HEK293 (cell line): ENCODE data around the gene POLR2H.

Source experiments
- BCL11B ChIP-seq: fragments of 450-650 bp; formaldehyde crosslinking; IDR thresholded peaks from 2 replicates; pipeline ENCODE4 v1.5.1; 2016; ENCODE audit warnings: low read depth, missing biosample characterization, missing genetic modification characterization
- GFI1B ChIP-seq: fragments of 450-650 bp; formaldehyde crosslinking; IDR thresholded peaks from 2 replicates; pipeline ENCODE4 v1.5.1; 2016; ENCODE audit warnings: missing biosample characterization, missing genetic modification characterization
- KLF1 ChIP-seq: fragments of 450-650 bp; formaldehyde crosslinking; IDR thresholded peaks from 2 replicates; pipeline ENCODE4 v1.5.1; 2016; ENCODE audit warnings: missing biosample characterization, missing genetic modification characterization
- SP7 ChIP-seq: fragments of 450-650 bp; formaldehyde crosslinking; IDR thresholded peaks from 2 replicates; pipeline ENCODE4 v1.5.1; 2016; ENCODE audit warnings: missing biosample characterization, missing genetic modification characterization
- WT1 ChIP-seq: fragments of 450-650 bp; formaldehyde crosslinking; IDR thresholded peaks from 2 replicates; pipeline ENCODE4 v1.5.1; 2016; ENCODE audit warnings: missing biosample characterization, missing genetic modification characterization
- ZBTB20 ChIP-seq: fragments of 450-650 bp; formaldehyde crosslinking; IDR thresholded peaks from 2 replicates; pipeline ENCODE4 v1.5.1; 2016; ENCODE audit warnings: missing biosample characterization, missing genetic modification characterization
- ZEB2 ChIP-seq: fragments of 450-650 bp; formaldehyde crosslinking; IDR thresholded peaks from 2 replicates; pipeline ENCODE4 v1.5.1; 2016; ENCODE audit warnings: missing biosample characterization, missing genetic modification characterization
- ZNF121 ChIP-seq: fragments of 450-650 bp; formaldehyde crosslinking; IDR thresholded peaks from 2 replicates; pipeline ENCODE4 v1.5.1; 2016; ENCODE audit warnings: missing biosample characterization, missing genetic modification characterization
- ZNF19 ChIP-seq: fragments of 450-650 bp; formaldehyde crosslinking; IDR thresholded peaks from 2 replicates; pipeline ENCODE4; 2016; ENCODE audit warnings: missing biosample characterization, missing genetic modification characterization, low read depth
- ZNF211 ChIP-seq: fragments of 450-650 bp; formaldehyde crosslinking; IDR thresholded peaks from 2 replicates; pipeline ENCODE4 v1.5.1; 2016; ENCODE audit warnings: low read depth, missing biosample characterization, missing genetic modification characterization
- ZNF24 ChIP-seq: fragments of 450-650 bp; formaldehyde crosslinking; IDR thresholded peaks from 2 replicates; pipeline ENCODE4 v1.5.1; 2016; ENCODE audit warnings: missing biosample characterization, missing genetic modification characterization
- ZNF266 ChIP-seq: fragments of 450-650 bp; formaldehyde crosslinking; IDR thresholded peaks from 2 replicates; pipeline ENCODE4 v1.5.1; 2016; ENCODE audit warnings: missing biosample characterization, missing genetic modification characterization, low read depth
- ZNF366 ChIP-seq: fragments of 450-650 bp; formaldehyde crosslinking; conservative IDR thresholded peaks from 2 replicates; pipeline ENCODE4 v1.5.1; 2016; ENCODE audit warnings: missing biosample characterization, missing genetic modification characterization
- ZNF561 ChIP-seq: fragments of 450-650 bp; IDR thresholded peaks from 2 replicates; pipeline ENCODE4 v1.5.1; 2018; ENCODE audit warnings: missing biosample characterization, missing genetic modification characterization, borderline replicate concordance
- ZNF600 ChIP-seq: fragments of 450-650 bp; formaldehyde crosslinking; IDR thresholded peaks from 2 replicates; pipeline ENCODE4 v1.5.1; 2016; ENCODE audit warnings: missing biosample characterization, missing genetic modification characterization
- ZNF701 ChIP-seq: fragments of 450-650 bp; formaldehyde crosslinking; IDR thresholded peaks from 2 replicates; pipeline ENCODE4 v1.5.1; 2016; ENCODE audit warnings: missing biosample characterization, missing genetic modification characterization
- ZSCAN16 ChIP-seq: fragments of 450-650 bp; formaldehyde crosslinking; IDR thresholded peaks from 2 replicates; pipeline ENCODE4 v1.5.1; 2016; ENCODE audit warnings: missing biosample characterization, missing genetic modification characterization
- TF ChIP-seq, protein P1 (sequence below): IDR thresholded peaks from 2 replicates; pipeline ENCODE4 v1.6.1; 2011; ENCODE audit warnings: mild to moderate bottlenecking, low read depth, low read length, borderline replicate concordance
- TF ChIP-seq, protein P2 (sequence below): fragments of 450-650 bp; formaldehyde crosslinking; IDR thresholded peaks from 2 replicates; pipeline ENCODE4 v1.5.1; 2016; ENCODE audit warnings: missing biosample characterization, missing genetic modification characterization
- TF ChIP-seq, protein P3 (sequence below): fragments of 450-650 bp; formaldehyde crosslinking; IDR thresholded peaks from 2 replicates; pipeline ENCODE4 v1.5.1; 2017; ENCODE audit warnings: missing biosample characterization, missing genetic modification characterization
- TF ChIP-seq, protein P4 (sequence below): fragments of 450-650 bp; formaldehyde crosslinking; IDR thresholded peaks from 2 replicates; pipeline ENCODE4 v1.5.1; 2016; ENCODE audit warnings: missing biosample characterization, missing genetic modification characterization
- TF ChIP-seq, protein P5 (sequence below): fragments of 450-650 bp; formaldehyde crosslinking; IDR thresholded peaks from 2 replicates; pipeline ENCODE4 v1.5.1; 2016; ENCODE audit warnings: missing biosample characterization, missing genetic modification characterization
- TF ChIP-seq, protein P6 (sequence below): fragments of 450-650 bp; formaldehyde crosslinking; IDR thresholded peaks from 2 replicates; pipeline ENCODE4 v1.5.1; 2017; ENCODE audit warnings: missing biosample characterization, mild to moderate bottlenecking, missing genetic modification characterization, moderate library complexity
- TF ChIP-seq, protein P7 (sequence below): fragments of 450-650 bp; formaldehyde crosslinking; IDR thresholded peaks from 2 replicates; pipeline ENCODE4 v1.5.1; 2016; ENCODE audit warnings: missing biosample characterization, missing genetic modification characterization
- TF ChIP-seq, protein P8 (sequence below): fragments of 450-650 bp; formaldehyde crosslinking; IDR thresholded peaks from 2 replicates; pipeline ENCODE4 v1.5.1; 2017; ENCODE audit warnings: missing biosample characterization, missing genetic modification characterization

Gene POLR2H

DNA sequence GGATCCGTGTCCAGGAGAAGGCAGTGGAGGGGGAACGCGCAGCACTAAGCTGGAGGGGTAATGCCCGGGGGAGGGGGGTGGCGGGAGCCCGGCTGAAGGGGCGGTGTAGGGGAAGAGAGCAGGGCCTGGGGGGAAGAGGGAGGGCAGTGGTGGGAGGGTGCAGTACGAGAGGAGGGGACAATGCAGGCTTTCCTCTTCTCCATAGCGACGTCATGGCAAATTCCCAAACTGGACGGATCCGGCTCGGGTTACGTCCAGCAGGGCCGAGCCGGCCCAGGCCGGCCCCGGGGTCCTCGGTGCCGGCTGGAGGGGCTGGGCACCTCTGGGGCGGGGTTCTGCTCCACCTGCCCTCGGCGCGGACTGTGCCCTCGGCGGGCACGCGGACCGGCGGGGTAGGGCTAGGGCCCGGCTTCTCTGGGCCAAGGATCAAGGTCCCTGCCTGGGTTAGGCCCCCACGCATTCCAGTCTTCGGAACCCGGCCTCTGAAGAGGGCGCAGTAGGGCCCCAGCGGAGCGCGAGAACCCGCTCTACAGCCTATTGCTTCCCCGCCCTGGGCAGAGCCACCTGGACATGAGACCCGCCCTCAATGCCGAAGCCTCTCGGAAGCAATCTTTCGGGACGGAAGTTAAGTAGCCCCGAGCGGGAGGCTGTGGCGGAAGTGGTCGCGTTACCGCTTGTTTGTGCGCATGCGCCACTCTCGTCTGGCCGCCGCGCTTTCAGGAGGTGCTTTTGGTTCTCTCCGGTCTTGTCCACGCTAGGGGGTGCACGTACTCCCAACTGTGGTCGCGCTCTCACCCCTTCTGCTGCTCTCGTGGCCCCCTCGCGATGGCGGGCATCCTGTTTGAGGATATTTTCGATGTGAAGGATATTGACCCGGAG, 1.4 kb downstream of the POLR2H start (continued):
- peak; percentile 14 for TF ChIP-seq ZNF366 (tag by site-specific recombination)
- TF ChIP-seq SP7, result 0 out of 2 replicates have a peak, but pooled peaks have one; percentile 46
- TF ChIP-seq, protein P1, sequence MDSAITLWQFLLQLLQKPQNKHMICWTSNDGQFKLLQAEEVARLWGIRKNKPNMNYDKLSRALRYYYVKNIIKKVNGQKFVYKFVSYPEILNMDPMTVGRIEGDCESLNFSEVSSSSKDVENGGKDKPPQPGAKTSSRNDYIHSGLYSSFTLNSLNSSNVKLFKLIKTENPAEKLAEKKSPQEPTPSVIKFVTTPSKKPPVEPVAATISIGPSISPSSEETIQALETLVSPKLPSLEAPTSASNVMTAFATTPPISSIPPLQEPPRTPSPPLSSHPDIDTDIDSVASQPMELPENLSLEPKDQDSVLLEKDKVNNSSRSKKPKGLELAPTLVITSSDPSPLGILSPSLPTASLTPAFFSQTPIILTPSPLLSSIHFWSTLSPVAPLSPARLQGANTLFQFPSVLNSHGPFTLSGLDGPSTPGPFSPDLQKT, result no peak
- TF ChIP-seq, protein P2, sequence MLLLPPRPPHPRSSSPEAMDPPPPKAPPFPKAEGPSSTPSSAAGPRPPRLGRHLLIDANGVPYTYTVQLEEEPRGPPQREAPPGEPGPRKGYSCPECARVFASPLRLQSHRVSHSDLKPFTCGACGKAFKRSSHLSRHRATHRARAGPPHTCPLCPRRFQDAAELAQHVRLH (tag by site-specific recombination), result no peak
- TF ChIP-seq, protein P3, sequence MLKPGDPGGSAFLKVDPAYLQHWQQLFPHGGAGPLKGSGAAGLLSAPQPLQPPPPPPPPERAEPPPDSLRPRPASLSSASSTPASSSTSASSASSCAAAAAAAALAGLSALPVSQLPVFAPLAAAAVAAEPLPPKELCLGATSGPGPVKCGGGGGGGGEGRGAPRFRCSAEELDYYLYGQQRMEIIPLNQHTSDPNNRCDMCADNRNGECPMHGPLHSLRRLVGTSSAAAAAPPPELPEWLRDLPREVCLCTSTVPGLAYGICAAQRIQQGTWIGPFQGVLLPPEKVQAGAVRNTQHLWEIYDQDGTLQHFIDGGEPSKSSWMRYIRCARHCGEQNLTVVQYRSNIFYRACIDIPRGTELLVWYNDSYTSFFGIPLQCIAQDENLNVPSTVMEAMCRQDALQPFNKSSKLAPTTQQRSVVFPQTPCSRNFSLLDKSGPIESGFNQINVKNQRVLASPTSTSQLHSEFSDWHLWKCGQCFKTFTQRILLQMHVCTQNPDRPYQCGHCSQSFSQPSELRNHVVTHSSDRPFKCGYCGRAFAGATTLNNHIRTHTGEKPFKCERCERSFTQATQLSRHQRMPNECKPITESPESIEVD (tag by site-specific recombination), result no peak
- TF ChIP-seq, protein P4, sequence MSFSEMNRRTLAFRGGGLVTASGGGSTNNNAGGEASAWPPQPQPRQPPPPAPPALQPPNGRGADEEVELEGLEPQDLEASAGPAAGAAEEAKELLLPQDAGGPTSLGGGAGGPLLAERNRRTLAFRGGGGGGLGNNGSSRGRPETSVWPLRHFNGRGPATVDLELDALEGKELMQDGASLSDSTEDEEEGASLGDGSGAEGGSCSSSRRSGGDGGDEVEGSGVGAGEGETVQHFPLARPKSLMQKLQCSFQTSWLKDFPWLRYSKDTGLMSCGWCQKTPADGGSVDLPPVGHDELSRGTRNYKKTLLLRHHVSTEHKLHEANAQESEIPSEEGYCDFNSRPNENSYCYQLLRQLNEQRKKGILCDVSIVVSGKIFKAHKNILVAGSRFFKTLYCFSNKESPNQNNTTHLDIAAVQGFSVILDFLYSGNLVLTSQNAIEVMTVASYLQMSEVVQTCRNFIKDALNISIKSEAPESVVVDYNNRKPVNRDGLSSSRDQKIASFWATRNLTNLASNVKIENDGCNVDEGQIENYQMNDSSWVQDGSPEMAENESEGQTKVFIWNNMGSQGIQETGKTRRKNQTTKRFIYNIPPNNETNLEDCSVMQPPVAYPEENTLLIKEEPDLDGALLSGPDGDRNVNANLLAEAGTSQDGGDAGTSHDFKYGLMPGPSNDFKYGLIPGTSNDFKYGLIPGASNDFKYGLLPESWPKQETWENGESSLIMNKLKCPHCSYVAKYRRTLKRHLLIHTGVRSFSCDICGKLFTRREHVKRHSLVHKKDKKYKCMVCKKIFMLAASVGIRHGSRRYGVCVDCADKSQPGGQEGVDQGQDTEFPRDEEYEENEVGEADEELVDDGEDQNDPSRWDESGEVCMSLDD (tag by site-specific recombination), result peak; percentile 41
- TF ChIP-seq, protein P5, sequence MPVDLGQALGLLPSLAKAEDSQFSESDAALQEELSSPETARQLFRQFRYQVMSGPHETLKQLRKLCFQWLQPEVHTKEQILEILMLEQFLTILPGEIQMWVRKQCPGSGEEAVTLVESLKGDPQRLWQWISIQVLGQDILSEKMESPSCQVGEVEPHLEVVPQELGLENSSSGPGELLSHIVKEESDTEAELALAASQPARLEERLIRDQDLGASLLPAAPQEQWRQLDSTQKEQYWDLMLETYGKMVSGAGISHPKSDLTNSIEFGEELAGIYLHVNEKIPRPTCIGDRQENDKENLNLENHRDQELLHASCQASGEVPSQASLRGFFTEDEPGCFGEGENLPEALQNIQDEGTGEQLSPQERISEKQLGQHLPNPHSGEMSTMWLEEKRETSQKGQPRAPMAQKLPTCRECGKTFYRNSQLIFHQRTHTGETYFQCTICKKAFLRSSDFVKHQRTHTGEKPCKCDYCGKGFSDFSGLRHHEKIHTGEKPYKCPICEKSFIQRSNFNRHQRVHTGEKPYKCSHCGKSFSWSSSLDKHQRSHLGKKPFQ (tag by site-specific recombination), result no peak
- no peak for TF ChIP-seq ZNF24
- TF ChIP-seq KLF1, result peak; percentile 42; the same call in 1 of the 2 replicates
- TF ChIP-seq, protein P6, sequence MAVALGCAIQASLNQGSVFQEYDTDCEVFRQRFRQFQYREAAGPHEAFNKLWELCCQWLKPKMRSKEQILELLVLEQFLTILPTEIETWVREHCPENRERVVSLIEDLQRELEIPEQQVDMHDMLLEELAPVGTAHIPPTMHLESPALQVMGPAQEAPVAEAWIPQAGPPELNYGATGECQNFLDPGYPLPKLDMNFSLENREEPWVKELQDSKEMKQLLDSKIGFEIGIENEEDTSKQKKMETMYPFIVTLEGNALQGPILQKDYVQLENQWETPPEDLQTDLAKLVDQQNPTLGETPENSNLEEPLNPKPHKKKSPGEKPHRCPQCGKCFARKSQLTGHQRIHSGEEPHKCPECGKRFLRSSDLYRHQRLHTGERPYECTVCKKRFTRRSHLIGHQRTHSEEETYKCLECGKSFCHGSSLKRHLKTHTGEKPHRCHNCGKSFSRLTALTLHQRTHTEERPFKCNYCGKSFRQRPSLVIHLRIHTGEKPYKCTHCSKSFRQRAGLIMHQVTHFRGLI (tag by site-specific recombination), result no peak
- TF ChIP-seq ZNF211 (tag by site-specific recombination), result no peak
- TF ChIP-seq ZNF600 (tag by site-specific recombination), result peak; percentile 42; the same call in 1 of the 2 replicates
- TF ChIP-seq ZNF266 (tag by site-specific recombination), result no peak
- no peak for TF ChIP-seq GFI1B (tag by site-specific recombination)
- TF ChIP-seq BCL11B (tag by site-specific recombination), result peak; percentile 28
- TF ChIP-seq ZNF19 (tag by site-specific recombination), result no peak
- TF ChIP-seq ZNF121 (tag by site-specific recombination), result peak; percentile 91
- TF ChIP-seq, protein P7, sequence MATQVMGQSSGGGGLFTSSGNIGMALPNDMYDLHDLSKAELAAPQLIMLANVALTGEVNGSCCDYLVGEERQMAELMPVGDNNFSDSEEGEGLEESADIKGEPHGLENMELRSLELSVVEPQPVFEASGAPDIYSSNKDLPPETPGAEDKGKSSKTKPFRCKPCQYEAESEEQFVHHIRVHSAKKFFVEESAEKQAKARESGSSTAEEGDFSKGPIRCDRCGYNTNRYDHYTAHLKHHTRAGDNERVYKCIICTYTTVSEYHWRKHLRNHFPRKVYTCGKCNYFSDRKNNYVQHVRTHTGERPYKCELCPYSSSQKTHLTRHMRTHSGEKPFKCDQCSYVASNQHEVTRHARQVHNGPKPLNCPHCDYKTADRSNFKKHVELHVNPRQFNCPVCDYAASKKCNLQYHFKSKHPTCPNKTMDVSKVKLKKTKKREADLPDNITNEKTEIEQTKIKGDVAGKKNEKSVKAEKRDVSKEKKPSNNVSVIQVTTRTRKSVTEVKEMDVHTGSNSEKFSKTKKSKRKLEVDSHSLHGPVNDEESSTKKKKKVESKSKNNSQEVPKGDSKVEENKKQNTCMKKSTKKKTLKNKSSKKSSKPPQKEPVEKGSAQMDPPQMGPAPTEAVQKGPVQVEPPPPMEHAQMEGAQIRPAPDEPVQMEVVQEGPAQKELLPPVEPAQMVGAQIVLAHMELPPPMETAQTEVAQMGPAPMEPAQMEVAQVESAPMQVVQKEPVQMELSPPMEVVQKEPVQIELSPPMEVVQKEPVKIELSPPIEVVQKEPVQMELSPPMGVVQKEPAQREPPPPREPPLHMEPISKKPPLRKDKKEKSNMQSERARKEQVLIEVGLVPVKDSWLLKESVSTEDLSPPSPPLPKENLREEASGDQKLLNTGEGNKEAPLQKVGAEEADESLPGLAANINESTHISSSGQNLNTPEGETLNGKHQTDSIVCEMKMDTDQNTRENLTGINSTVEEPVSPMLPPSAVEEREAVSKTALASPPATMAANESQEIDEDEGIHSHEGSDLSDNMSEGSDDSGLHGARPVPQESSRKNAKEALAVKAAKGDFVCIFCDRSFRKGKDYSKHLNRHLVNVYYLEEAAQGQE, result peak; percentile 25; the same call in 1 of the 2 replicates
- TF ChIP-seq, protein P8, sequence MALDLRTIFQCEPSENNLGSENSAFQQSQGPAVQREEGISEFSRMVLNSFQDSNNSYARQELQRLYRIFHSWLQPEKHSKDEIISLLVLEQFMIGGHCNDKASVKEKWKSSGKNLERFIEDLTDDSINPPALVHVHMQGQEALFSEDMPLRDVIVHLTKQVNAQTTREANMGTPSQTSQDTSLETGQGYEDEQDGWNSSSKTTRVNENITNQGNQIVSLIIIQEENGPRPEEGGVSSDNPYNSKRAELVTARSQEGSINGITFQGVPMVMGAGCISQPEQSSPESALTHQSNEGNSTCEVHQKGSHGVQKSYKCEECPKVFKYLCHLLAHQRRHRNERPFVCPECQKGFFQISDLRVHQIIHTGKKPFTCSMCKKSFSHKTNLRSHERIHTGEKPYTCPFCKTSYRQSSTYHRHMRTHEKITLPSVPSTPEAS (tag by site-specific recombination), result peak; percentile 84
- TF ChIP-seq ZNF701 (tag by site-specific recombination), result no peak
- TF ChIP-seq ZNF561 (tag by site-specific recombination), result peak; percentile 58
- TF ChIP-seq ZBTB20 (tag by site-specific recombination), result peak; percentile 63
- no peak for TF ChIP-seq ZSCAN16 (tag by site-specific recombination)
- peak; percentile 68 for TF ChIP-seq ZEB2 (tag by site-specific recombination)
- TF ChIP-seq WT1 (tag by site-specific recombination), result 0 out of 2 replicates have a peak, but pooled peaks have one; percentile 24
